Left lobe of liver (tissue), 2 donors: ENCODE data around the gene FRMPD4. TPM values are rescaled to one million over a fixed set of nuclear protein-coding genes. Genes with fewer than 3 reads are reported as not detected.
"Not testable (repeated sequence)": the region's sequence is repeated elsewhere in the genome, so short reads cannot be mapped to it uniquely, and the experiment has no call there.

Source experiments
- ATAC-seq: fragments of 200-7000 bp; cut with Tn5 transposase; one replicate; pipeline ENCODE4 v1.9.1; 2020; ENCODE audit warnings: mild to moderate bottlenecking, moderate library complexity
- DNase-seq: peaks from one replicate; pipeline ENCODE4 v3.0.0-alpha.2; 2020; ENCODE audit warnings: low spot score
- total RNA-seq: library from RNA; stranded (reverse); gene quantifications from one replicate; pipeline ENCODE4 v1.2.1, GENCODE V29; 2021
- donor health status: DM: no; HTN: no; CAD: no; lungs with moderate emphysema.
- donor health status: DM: no; HTN: yes; CAD: no.

Gene FRMPD4
- not detected for total RNA-seq

DNA sequence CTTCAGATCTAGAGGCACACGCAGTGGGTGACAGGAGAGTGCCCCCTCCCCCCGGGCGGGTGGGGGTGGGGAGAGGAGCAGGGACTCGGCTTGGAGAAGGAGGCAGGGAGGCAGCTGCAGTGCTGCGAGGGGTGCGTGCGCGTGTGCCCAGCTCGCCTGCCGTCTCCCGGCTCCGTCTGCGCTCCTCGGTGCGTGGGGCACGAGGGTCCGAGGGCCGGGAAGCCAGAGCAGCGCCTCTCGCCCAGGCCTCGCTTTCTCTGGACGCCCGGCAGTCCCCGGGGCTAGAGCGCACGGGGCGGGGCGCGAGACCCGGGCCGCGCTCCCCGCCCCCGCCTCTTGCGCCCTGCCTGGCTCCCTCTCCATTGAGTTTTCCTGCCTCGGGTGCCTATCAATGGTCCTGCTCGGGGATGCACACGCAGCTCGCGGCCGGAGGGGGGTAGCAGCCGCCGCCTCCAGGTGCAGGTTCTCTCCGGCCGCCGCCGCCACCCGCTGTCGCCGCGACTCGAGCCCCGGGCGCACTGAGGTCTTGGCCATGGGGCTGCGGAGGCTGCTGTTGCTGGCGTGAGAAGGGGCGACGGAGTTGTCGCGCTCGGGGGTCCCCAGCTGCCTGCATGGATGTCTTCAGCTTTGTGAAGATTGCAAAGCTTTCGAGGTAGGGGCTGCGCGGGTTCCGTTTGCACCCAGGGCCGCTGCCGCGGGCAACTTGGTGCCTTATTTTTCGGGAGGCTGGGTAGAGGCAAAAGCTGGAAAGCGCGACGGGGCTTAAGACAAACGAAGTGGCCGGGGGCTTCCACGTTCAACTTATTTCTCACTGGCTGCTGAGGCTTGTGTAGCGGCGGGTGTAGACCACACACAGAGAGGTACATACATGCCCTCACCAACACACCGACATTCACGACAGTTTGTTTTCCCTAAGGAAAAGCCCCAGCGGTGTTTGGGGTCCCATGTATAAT lies at the start of gene FRMPD4:
Gene FRMPD4, plus strand, starts transcription at position 113 of the 953 bp plus-strand sequence. Its CDS starts 499 bp downstream, at position 612.
- no peak for ATAC-seq
- DNase-seq, result no peak

DNA sequence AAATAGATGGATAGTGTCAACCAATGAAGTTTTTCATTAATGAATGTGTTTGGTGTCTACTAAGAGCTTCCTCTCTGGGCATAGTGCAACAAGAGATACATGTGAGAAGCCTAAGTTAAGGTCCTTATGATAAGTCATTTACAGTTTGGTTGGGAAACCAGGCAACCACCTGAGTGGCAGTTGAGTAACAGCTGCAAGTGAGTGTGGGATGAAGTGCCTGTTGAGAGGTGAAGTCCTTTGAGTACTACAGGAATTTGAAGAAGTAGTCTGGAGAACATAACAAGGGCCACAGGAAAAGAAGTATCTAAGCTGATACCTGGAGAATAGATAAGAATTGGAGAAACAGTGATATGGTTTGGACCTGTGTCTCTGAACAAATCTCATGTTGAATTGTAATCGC lies 48.5 kb upstream of the FRMPD4 start:
- no peak for ATAC-seq
- no peak for DNase-seq

DNA sequence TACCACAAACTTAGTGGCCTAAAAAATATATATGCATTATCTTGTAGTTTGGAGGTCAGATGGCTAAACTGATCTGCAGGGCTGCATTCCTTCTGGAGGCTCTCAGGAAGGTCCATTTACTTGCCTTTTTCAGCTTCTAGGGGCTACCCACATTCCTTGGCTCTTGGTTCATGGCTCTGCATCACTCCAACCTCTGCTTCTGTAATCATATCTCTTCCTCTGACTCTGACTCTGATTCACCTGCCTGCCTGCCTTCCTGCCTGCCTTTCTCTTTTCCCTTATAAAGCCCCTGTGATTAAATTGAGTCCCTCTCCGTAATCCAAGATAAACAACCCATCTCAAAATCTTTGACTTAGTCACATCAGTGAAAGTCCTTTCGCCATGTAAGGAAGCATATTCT lies 25.0 kb upstream of the FRMPD4 start:
- ATAC-seq (no peak), DNase-seq (no peak)

- ATAC-seq (no peak), DNase-seq (no peak)
Measured at GRCh38 chrX:12115377-12115776, 22.9 kb upstream of the FRMPD4 start.

DNA sequence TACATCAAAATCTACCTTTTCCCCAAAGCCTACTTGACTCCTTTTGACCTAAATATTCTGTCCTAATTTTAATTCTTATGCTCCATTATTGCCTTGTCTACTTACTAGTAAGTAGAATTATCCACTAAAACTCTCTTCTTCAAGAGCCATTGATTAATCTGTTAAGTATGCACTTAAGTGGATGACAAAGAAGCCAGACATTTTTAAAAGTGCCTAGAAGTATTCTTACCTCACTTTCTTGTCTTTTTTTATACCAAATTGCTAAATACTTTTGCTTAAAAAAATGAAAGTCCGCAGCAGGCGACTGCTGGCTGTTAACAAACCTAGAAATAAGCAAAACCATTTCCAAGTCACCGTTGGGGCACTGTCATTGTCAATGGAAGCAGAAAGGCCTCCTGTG lies 20.1 kb upstream of the FRMPD4 start:
- no peak for DNase-seq
- ATAC-seq, result no peak

- ATAC-seq (no peak), DNase-seq (no peak)
Measured at GRCh38 chrX:12128017-12128416, 10.3 kb upstream of the FRMPD4 start.

GRCh38 chrX:12137951-12138360 lies 317 bp upstream of the FRMPD4 start:
- no peak for DNase-seq
- ATAC-seq, result no peak

- ATAC-seq, result no peak
Measured at GRCh38 chrX:12139934-12140611, 1.8 kb downstream of the FRMPD4 start.

GRCh38 chrX:12141511-12141910 lies 3.2 kb downstream of the FRMPD4 start:
- ATAC-seq, result no peak
- DNase-seq, result no peak

More at GRCh38 chrX:12139934-12140611, 1.8 kb downstream of the FRMPD4 start:
- no peak for DNase-seq

- no peak for DNase-seq
- no peak for ATAC-seq
Measured at GRCh38 chrX:12142661-12143060, 4.4 kb downstream of the FRMPD4 start.

DNA sequence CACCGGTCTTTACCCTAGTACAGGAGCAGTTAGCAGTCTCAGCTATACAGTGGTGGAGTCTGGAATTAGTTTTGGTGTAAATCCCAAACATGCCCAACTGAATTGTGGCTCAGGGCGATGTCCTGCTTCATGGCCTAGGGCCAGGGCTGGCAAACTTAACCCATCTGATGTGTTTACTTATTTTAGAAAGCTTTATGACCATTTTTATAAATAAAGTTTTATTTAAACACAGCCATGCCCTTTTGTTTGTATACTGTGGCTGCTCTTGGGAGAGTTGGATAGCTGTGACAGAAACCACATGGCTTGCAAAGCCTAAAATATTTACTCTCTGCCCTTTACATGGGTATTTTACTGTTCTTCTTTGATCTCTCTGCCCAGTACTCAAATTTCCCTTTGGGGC lies 7.1 kb downstream of the FRMPD4 start:
- no peak for DNase-seq
- ATAC-seq, result no peak

- DNase-seq, result no peak
- ATAC-seq, result no peak
Measured at GRCh38 chrX:12149670-12150407, 11.6 kb downstream of the FRMPD4 start.

DNA sequence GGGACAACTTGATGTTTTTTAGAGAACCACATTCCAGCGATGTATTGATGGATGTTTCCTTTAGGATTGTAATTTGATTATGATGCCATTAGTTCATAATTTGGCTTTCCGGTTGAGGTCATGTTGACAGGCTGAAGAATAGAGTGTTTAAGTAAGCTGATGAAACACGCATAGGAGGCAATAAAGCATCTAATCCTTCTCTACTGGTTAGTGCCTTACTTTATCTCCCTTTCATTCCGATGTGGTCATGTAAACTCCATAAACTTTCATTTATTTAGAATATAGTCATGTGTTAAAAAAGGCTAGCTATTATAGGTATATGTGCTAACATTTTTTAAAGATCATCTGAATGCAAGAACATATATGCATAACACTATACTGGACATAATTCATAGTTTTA lies 15.0 kb downstream of the FRMPD4 start:
- ATAC-seq (no peak), DNase-seq (no peak)

GRCh38 chrX:12153741-12154140 lies 15.5 kb downstream of the FRMPD4 start:
- ATAC-seq (no peak), DNase-seq (no peak)

DNA sequence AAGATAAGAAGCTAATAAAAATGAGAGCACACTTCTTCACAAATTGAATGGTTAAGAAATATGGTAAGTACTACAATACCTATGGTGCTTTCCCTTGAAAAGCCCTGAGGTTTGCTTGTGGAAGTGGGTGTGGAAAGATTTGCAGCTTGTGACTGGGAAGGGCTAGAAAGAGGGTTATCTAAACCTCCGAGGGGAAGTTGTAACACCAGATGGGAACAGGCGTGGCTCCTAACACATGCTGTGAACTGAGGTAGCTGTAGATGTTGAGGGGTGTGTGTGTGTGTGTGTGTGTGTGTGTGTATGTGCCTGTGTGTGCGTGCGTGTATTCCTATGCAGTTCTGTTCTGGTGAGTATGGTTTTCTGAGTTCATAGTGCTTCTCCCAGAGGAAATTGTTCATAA lies 21.5 kb downstream of the FRMPD4 start:
- DNase-seq (no peak), ATAC-seq (no peak)

DNA sequence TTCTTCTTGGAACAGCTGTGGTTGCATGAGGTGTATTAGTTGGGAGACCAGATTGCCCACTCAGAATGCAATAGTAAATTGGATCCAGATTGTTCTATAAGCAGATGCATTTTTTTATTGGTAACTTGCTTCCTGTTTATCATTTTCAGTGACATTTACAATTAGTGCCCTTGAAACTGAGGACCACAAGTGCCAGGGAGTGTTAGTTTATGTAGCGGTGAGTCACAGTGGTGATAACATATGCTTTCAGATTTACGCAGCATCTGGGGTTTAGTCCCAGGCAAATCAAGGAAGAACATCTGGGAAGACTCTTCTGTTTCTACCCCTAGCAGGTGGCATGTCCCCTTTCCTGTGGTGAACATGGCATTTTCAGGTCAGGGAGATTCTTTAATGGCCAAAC lies 24.1 kb downstream of the FRMPD4 start:
- DNase-seq (no peak), ATAC-seq (no peak)

DNA sequence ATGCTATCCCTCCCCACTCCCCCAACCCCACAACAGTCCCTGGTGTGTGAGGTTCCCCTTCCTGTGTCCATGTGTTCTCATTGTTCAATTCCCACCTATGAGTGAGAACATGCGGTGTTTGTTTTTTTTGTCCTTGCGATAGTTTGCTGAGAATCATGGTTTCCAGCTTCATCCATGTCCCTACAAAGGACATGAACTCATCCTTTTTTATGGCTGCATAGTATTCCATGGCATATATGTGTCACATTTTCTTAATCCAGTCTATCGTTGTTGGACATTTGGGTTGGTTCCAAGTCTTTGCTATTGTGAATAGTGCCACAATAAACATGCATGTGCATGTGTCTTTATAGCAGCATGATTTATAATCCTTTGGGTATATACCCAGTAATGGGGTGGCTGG lies 25.9 kb downstream of the FRMPD4 start:
- not testable (repeated sequence) for DNase-seq, ATAC-seq

- DNase-seq, result no peak
- no peak for ATAC-seq
Measured at GRCh38 chrX:12170755-12171154, 32.5 kb downstream of the FRMPD4 start.

- no peak for ATAC-seq
- no peak for DNase-seq
Measured at GRCh38 chrX:12174358-12174757, 36.1 kb downstream of the FRMPD4 start.

GRCh38 chrX:12197030-12197429 lies 58.8 kb downstream of the FRMPD4 start:
- ATAC-seq (no peak), DNase-seq (no peak)

DNA sequence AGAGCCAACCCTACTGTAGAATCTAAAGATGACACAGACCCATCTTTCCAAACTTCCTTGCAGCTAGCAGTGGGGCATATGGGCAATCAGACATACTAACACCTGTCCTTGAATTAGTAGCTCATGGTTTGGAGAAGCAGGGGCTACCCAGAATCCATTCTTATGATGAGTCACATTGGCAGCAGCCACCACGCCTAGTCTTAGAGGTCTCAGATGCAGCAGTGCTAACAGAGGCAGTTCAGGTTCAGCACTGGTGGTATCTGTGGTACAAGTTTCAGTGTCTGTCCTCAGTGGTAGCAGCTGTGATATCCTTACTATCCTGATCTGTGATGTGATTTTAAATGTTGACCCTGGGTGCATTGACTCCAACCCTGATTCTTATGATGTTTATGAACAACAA lies 68.1 kb downstream of the FRMPD4 start:
- ATAC-seq (no peak), DNase-seq (no peak)
